Activated naive CD8-positive, alpha-beta T cell (primary cell): Measurements from ENCODE around the gene RASL10A.

Source experiments
- H3K27ac Mint-ChIP-seq: one replicate; pipeline ENCODE4 v1.8.0; 2021; ENCODE audit warnings: mixed read lengths
- H3K27me3 Mint-ChIP-seq: one replicate; pipeline ENCODE4 v1.8.0; 2021; ENCODE audit warnings: mixed read lengths
- H3K36me3 Mint-ChIP-seq: one replicate; pipeline ENCODE4 v1.8.0; 2021; ENCODE audit warnings: mixed read lengths
- H3K4me1 Mint-ChIP-seq: one replicate; pipeline ENCODE4 v1.8.0; 2021; ENCODE audit warnings: low read depth, mixed read lengths
- H3K4me3 Mint-ChIP-seq: one replicate; pipeline ENCODE4 v1.8.0; 2021; ENCODE audit warnings: mild to moderate bottlenecking, mixed read lengths
- H3K9me3 Mint-ChIP-seq: one replicate; pipeline ENCODE4 v1.8.0; 2021; ENCODE audit warnings: low read depth, mixed read lengths

RASL10A gene

DNA sequence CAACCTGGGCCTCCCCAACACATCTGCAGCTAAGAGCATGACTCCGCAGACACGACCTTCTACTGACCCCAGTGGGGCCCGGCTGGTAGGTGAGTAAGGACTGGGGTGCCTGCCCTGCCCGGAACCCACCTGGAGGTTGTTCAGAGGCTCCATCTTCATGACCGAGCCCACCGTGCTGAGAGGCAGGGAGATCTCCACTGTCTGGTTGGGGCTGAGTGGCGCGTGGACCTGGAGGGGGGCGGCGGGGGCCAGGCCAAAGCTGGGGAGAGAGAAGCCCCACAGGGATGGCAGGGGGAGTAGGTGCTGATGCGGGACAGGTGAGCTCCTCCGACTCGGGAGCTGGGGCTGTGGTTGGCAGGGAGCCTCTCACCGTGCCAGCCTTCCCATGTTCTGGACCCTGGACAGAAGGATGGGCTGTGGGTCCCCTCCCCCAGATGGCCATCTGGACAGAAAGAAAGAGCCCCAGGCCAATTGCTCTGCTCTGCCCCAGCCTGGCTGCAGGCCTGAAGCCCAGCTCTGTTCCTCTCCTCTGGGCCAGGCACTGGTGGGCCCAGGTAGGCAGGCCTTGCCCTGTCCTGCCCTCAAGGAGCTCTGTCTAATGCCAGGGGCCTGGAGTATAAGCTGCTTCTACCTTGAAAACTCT lies 16.3 kb upstream of the RASL10A start:
- Mint-ChIP-seq H3K27me3 (no peaks in the 10 kb centered on the region), H3K27ac (no peak overlapping the region), H3K9me3 (no peaks in the 10 kb centered on the region), H3K4me1 (no peaks in the 10 kb centered on the region), H3K36me3 (peaks cover under 1% of the 10 kb centered on the region), H3K4me3 (no peak overlapping the region)

DNA sequence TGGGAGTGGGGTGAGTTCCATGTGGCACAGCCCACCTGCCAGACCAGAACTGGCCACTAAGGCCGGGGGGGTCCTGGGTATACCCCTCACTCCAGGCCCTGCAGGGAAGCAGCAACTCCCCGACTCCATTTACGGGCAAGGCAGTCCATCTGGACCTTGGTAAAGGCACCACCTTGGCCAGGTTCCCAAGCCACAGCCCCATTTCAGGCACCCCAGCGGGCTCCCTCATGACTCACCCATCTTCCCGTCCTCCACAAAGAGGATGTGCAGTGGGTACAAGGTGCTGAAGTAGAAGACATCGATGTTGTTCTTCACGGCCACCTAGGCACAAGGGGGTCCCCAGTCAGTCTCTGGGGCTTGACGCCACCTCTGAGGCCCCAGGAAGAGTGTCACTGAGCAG lies 15.7 kb upstream of the RASL10A start:
- no peaks in the 10 kb centered on the region for H3K36me3 Mint-ChIP-seq

GRCh38 chr22:29330753-29331152 lies 15.3 kb upstream of the RASL10A start:
- H3K9me3 Mint-ChIP-seq = no peaks in the 10 kb centered on the region
- no peak overlapping the region for H3K4me3 Mint-ChIP-seq
- no peak overlapping the region for H3K27ac Mint-ChIP-seq
- no peaks in the 10 kb centered on the region for H3K27me3 Mint-ChIP-seq
- H3K4me1 Mint-ChIP-seq = no peaks in the 10 kb centered on the region
- no peaks in the 10 kb centered on the region for H3K36me3 Mint-ChIP-seq

More for the DNA sequence above, 15.7 kb upstream of the RASL10A start:
- Mint-ChIP-seq H3K27me3 (no peaks in the 10 kb centered on the region), H3K4me1 (no peaks in the 10 kb centered on the region), H3K9me3 (no peaks in the 10 kb centered on the region), H3K4me3 (no peak overlapping the region), H3K27ac (no peak overlapping the region)

GRCh38 chr22:29330291-29330690 lies 14.8 kb upstream of the RASL10A start:
- no peak overlapping the region for H3K4me3 Mint-ChIP-seq

DNA sequence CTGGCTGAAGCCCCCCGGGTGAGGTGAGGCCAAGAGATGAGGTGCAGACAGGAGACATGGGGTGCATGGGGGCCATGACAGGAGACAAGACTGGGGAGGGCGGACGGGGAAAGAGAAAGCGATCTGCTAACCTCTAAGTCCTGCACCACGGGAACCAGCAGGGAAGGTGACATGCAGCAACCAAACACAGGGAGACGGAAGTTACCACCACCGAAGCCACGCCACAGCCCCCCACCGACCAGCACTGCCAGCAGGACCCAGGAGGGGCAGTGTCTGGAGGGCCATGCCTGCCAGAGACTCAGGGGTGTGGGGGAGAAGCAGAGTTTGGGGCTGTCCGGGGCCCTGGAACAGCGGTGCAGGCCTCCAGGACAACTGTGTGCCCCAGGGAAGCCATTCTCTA lies 14.1 kb upstream of the RASL10A start:
- Mint-ChIP-seq H3K4me1 (no peaks in the 10 kb centered on the region), H3K36me3 (no peaks in the 10 kb centered on the region), H3K9me3 (no peaks in the 10 kb centered on the region), H3K4me3 (no peak overlapping the region), H3K27me3 (no peaks in the 10 kb centered on the region), H3K27ac (no peak overlapping the region)

More at GRCh38 chr22:29330291-29330690, 14.8 kb upstream of the RASL10A start:
- no peaks in the 10 kb centered on the region for H3K27me3 Mint-ChIP-seq
- H3K36me3 Mint-ChIP-seq = no peaks in the 10 kb centered on the region
- no peak overlapping the region for H3K27ac Mint-ChIP-seq
- no peaks in the 10 kb centered on the region for H3K4me1 Mint-ChIP-seq
- H3K9me3 Mint-ChIP-seq = no peaks in the 10 kb centered on the region

DNA sequence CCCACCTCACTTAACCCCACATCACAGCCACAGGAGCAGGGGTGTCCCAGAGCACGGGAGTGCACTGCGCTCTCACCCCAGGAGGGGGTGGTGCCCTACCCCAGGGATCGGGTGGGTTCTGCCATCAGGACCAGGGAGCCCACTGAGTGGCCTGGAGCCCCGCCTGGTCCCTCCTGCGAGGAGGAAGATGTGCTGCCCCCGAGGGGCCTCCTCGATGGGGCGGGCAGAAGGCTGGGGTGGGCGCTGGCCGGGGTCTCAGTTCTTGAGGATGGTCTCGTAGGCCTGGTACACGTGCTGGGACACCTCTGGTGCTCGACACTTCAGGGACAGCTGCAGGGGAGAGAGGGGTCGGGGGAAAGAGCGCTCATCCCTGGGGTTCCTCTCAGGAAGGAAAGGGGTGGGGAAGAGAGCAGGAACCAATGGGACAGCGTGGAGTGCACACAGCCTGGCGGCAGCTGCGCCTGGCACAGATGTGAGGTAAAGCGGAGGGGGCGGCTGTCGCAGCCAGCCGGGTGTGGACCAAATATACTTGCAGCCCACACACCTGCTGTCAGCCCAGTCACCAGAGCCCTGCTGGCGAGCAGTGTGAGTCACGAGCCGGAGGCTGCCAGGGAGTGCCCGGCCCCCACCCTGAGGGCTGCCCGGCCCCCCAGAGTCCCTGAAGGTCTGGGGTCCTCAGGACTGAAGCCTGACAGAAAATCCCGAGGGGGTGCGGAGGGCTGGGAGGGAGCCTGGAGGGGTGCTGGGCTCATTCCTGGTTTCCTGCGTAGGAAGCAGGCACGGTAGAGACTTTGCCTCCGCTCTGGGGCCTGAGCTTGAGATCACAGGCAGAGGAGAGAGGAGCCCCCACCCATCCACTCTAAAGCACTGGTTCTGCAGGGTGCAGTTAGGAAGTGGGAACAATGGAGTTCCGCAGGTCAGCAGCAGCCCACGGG lies 13.3 kb upstream of the RASL10A start:
- Mint-ChIP-seq H3K4me3 (no peak overlapping the region), H3K9me3 (no peaks in the 10 kb centered on the region)

DNA sequence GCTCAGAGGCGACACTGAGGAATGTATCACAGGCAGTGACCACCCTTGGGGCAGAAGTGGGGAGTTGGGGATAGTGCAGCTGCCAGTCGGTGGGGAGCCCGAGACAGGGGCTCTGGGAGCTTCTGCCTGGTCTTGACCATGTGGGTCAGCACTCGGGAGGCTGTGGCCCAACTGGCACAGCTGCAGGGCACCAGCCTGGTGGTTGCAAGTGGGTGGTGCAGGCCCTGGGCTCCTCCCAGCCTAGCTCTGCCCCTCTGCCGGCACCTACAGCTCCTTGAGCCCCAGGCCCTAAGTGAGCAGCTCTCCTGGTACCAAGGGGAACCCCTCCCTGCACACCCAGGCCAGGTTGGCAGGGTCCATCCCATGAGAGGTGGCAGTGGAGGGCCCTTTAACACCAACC lies 12.6 kb upstream of the RASL10A start:
- Mint-ChIP-seq H3K27ac (no peak overlapping the region), H3K36me3 (no peaks in the 10 kb centered on the region), H3K27me3 (no peaks in the 10 kb centered on the region), H3K4me1 (no peaks in the 10 kb centered on the region), H3K9me3 (no peaks in the 10 kb centered on the region), H3K4me3 (no peak overlapping the region)

More for the DNA sequence above, 13.3 kb upstream of the RASL10A start:
- Mint-ChIP-seq H3K27ac (no peak overlapping the region), H3K36me3 (no peaks in the 10 kb centered on the region), H3K27me3 (no peaks in the 10 kb centered on the region), H3K4me1 (no peaks in the 10 kb centered on the region)

GRCh38 chr22:29327089-29327764 lies 11.7 kb upstream of the RASL10A start:
- no peak overlapping the region for H3K27ac Mint-ChIP-seq
- no peak overlapping the region for H3K4me3 Mint-ChIP-seq
- no peaks in the 10 kb centered on the region for H3K4me1 Mint-ChIP-seq
- no peaks in the 10 kb centered on the region for H3K9me3 Mint-ChIP-seq
- no peaks in the 10 kb centered on the region for H3K27me3 Mint-ChIP-seq
- no peaks in the 10 kb centered on the region for H3K36me3 Mint-ChIP-seq

- Mint-ChIP-seq H3K27ac (no peak overlapping the region), H3K27me3 (no peaks in the 10 kb centered on the region), H3K9me3 (no peaks in the 10 kb centered on the region), H3K36me3 (no peaks in the 10 kb centered on the region), H3K4me3 (no peak overlapping the region), H3K4me1 (no peaks in the 10 kb centered on the region)
Measured at GRCh38 chr22:29326481-29326880, 11.0 kb upstream of the RASL10A start.

DNA sequence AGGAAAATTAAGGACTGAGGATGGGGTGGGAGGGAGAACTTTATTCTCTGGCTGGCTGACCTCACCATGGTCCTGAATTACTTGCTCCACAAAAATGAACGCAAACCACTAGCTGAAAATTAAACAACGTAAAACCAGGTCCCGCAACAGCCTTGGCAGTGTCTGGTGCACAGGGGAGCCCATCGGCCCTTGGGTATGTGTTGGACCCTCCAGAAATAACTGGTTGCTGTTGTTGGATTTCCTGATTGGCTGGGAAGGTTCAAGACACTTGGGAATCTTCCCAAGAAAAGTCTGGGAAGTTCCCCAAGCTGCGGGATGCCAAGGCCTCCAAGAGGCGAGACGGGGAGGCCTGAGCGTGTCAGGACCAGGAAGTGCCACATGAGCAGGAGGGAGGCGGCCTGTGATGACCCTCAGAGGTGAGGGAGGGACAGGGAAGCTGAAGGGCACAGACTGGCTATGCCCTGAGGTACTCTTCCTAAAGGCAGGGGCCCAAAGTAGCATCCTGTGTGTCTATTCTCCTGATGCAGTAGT lies 10.4 kb upstream of the RASL10A start:
- Mint-ChIP-seq H3K27ac (no peak overlapping the region), H3K36me3 (no peaks in the 10 kb centered on the region), H3K4me3 (no peak overlapping the region), H3K9me3 (no peaks in the 10 kb centered on the region), H3K27me3 (no peaks in the 10 kb centered on the region), H3K4me1 (no peaks in the 10 kb centered on the region)

- Mint-ChIP-seq H3K9me3 (no peaks in the 10 kb centered on the region), H3K27me3 (no peaks in the 10 kb centered on the region), H3K36me3 (no peaks in the 10 kb centered on the region), H3K4me1 (no peaks in the 10 kb centered on the region), H3K4me3 (no peak overlapping the region), H3K27ac (no peak overlapping the region)
Measured at GRCh38 chr22:29325356-29325755, 9.9 kb upstream of the RASL10A start.

DNA sequence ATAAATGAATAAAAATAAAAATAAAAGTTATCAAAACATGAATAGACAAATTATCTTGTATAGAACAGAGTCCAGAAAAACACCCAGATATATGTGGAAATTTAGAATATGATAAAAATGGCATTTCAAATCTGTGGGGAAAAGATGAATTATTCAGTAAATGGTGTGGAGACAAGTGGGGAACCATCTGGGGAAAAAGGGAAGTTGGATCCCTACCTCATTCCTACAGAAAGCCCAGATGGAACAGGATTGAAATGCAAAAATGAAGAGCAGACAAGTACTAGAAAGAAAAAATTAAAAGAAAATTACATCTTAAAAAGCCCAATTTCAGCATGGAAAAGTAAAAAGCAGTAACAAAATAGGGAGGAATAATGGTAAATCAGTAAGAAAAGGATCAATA lies 8.1 kb upstream of the RASL10A start:
- H3K27me3 Mint-ChIP-seq = no peaks in the 10 kb centered on the region
- no peaks in the 10 kb centered on the region for H3K9me3 Mint-ChIP-seq
- no peaks in the 10 kb centered on the region for H3K4me1 Mint-ChIP-seq
- H3K4me3 Mint-ChIP-seq = no peak overlapping the region
- no peak overlapping the region for H3K27ac Mint-ChIP-seq
- H3K36me3 Mint-ChIP-seq = no peaks in the 10 kb centered on the region

GRCh38 chr22:29320546-29320945 lies 5.0 kb upstream of the RASL10A start:
- Mint-ChIP-seq H3K27me3 (peaks cover 2% of the 10 kb centered on the region), H3K4me3 (no peak overlapping the region), H3K27ac (no peak overlapping the region), H3K9me3 (no peaks in the 10 kb centered on the region), H3K36me3 (no peaks in the 10 kb centered on the region), H3K4me1 (no peaks in the 10 kb centered on the region)

GRCh38 chr22:29319072-29319471 lies 3.6 kb upstream of the RASL10A start:
- Mint-ChIP-seq H3K27me3 (peaks cover 7% of the 10 kb centered on the region), H3K9me3 (no peaks in the 10 kb centered on the region)

More at GRCh38 chr22:29319072-29319471, 3.6 kb upstream of the RASL10A start:
- no peak overlapping the region for H3K4me3 Mint-ChIP-seq
- peaks cover 8% of the 10 kb centered on the region for H3K4me1 Mint-ChIP-seq
- H3K36me3 Mint-ChIP-seq = no peaks in the 10 kb centered on the region
- no peak overlapping the region for H3K27ac Mint-ChIP-seq
